ENCODE results near the gene SYNE2.
"Not testable (repeated sequence)": the region's sequence is repeated elsewhere in the genome, so short reads cannot be mapped to it uniquely, and the experiment has no call there.

Gene SYNE2, protein sequence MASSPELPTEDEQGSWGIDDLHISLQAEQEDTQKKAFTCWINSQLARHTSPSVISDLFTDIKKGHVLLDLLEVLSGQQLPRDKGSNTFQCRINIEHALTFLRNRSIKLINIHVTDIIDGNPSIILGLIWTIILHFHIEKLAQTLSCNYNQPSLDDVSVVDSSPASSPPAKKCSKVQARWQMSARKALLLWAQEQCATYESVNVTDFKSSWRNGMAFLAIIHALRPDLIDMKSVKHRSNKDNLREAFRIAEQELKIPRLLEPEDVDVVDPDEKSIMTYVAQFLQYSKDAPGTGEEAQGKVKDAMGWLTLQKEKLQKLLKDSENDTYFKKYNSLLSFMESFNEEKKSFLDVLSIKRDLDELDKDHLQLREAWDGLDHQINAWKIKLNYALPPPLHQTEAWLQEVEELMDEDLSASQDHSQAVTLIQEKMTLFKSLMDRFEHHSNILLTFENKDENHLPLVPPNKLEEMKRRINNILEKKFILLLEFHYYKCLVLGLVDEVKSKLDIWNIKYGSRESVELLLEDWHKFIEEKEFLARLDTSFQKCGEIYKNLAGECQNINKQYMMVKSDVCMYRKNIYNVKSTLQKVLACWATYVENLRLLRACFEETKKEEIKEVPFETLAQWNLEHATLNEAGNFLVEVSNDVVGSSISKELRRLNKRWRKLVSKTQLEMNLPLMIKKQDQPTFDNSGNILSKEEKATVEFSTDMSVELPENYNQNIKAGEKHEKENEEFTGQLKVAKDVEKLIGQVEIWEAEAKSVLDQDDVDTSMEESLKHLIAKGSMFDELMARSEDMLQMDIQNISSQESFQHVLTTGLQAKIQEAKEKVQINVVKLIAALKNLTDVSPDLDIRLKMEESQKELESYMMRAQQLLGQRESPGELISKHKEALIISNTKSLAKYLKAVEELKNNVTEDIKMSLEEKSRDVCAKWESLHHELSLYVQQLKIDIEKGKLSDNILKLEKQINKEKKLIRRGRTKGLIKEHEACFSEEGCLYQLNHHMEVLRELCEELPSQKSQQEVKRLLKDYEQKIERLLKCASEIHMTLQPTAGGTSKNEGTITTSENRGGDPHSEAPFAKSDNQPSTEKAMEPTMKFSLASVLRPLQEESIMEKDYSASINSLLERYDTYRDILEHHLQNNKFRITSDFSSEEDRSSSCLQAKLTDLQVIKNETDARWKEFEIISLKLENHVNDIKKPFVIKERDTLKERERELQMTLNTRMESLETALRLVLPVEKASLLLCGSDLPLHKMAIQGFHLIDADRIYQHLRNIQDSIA (N-terminal part only)

GRCh38 chr14:63852817-63853731 lies at the start of gene SYNE2:
Gene SYNE2 (plus strand): TSS chr14:63853004. CDS start chr14:63909149, 56,145 bp downstream.
- peak; percentile 27 for DNase-seq

- DNase-seq, result not testable (repeated sequence)
These were observed 49.5 kb upstream of the SYNE2 start for GRCh38 chr14:63803221-63803791.

- DNase-seq, result not testable (repeated sequence)
These were observed 46.7 kb upstream of the SYNE2 start for GRCh38 chr14:63806064-63806463.

GRCh38 chr14:63811692-63812091 lies 41.1 kb upstream of the SYNE2 start:
- DNase-seq, result not testable (repeated sequence)

DNA sequence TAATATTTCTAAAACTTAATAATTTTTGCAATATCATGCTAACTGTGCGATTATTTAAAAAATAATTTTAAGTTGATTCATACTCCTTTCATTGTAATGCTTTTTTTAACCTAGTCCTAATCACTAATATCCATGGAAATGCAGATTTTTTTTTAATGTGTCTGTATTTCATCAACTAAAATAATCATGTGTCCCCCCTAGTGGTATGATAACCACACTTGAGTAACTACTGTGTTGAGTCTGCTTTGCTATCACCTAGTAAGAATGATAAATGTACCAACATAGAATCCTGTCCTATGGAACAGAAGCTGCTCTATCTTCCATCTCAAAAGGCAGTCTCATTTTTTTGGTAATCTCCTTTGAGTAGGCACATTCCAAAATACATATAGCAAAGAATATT lies 19.1 kb upstream of the SYNE2 start:
- DNase-seq, result no peak

DNA sequence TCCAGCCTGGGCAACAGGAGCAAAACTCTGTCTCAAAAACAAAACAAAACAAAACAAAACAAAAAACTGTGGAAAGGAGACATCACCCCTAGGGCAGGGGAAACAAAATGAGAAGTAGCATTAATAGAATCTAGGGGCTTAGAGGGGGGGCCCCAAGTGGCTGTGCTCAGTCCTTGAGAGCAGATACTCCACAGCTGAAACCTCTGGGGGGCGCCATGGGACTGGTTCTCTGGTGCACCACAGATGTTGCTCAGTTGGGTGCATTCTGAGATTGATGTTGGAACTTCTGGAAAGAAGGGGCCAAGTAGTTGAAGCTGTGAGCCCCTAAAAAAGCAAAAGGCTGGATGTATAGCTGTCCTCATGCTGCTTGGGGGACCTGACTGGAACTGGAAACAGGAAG lies 11.8 kb upstream of the SYNE2 start:
- DNase-seq, result no peak

- DNase-seq, result no peak
These were observed 9.0 kb upstream of the SYNE2 start for GRCh38 chr14:63843796-63844195.

GRCh38 chr14:63848890-63849289 lies 3.9 kb upstream of the SYNE2 start:
- no peak for DNase-seq

GRCh38 chr14:63852271-63852816 lies 460 bp upstream of the SYNE2 start:
- no peak for DNase-seq

GRCh38 chr14:63853831-63854293 lies 1.1 kb downstream of the SYNE2 start:
- DNase-seq, result peak; percentile 4

- DNase-seq, result no peak
These were observed 1.5 kb downstream of the SYNE2 start for GRCh38 chr14:63854330-63854729.

GRCh38 chr14:63855281-63855680 lies 2.5 kb downstream of the SYNE2 start:
- no peak for DNase-seq

- DNase-seq, result no peak
These were observed 4.7 kb downstream of the SYNE2 start for GRCh38 chr14:63857466-63858030.

DNA sequence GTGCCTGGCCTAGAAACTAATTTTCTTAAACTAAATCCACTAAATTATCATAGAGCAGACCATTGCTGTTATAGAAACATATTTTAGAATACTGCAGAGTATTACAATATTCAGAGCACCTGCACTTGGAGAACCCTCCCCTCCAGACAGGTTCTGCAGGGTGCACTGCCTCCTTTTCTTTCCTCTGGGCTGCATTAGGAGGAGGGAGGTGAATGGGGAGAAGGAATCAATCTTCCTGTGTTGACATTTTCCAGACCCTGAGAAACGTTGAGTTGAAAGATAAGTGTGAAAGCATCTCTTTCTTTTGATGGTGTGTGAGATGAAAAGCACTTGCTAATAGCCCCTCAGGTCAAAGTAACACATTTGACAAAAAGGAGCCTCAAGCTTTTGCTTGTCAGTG lies 7.3 kb downstream of the SYNE2 start:
- DNase-seq, result no peak

DNA sequence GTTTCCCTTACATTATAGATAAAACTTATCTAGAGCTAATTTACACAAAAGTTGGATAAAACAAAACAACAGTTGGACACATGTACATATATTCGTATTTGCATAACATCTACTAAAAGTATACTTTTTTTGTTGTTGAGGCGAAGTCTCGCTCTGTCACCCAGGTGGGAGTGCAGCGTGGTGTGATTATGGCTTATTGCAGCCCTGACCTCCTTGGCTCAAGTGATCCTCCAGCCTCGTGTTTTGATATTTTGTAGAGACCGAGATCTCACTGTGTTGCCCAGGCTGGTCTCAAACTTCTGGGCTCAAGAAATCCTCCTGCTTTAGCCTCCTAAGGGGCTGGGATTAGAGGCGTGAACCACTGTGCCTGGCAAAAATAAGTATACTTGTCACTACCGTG lies 9.4 kb downstream of the SYNE2 start:
- no peak for DNase-seq

- DNase-seq, result no peak
These were observed 10.2 kb downstream of the SYNE2 start for GRCh38 chr14:63863004-63863403.

DNA sequence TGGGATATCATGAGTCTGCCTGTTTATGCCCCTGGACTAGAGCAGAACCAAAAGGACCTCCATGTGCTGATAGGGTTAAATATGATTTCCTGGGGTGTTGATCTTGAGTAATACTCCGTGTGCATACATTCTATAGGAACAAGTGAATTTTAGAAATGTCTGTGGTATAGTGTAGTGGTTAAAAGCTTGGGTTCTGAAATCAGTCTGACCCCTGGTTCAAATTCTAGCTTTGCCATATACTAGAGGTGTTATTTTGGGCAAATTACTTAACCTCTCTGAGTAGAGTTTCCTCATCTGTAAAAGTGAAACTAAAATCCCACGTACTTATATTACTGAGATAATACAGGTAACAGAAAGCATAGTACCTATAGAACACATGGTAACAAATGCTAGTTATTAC lies 12.0 kb downstream of the SYNE2 start:
- DNase-seq, result not testable (repeated sequence)

DNA sequence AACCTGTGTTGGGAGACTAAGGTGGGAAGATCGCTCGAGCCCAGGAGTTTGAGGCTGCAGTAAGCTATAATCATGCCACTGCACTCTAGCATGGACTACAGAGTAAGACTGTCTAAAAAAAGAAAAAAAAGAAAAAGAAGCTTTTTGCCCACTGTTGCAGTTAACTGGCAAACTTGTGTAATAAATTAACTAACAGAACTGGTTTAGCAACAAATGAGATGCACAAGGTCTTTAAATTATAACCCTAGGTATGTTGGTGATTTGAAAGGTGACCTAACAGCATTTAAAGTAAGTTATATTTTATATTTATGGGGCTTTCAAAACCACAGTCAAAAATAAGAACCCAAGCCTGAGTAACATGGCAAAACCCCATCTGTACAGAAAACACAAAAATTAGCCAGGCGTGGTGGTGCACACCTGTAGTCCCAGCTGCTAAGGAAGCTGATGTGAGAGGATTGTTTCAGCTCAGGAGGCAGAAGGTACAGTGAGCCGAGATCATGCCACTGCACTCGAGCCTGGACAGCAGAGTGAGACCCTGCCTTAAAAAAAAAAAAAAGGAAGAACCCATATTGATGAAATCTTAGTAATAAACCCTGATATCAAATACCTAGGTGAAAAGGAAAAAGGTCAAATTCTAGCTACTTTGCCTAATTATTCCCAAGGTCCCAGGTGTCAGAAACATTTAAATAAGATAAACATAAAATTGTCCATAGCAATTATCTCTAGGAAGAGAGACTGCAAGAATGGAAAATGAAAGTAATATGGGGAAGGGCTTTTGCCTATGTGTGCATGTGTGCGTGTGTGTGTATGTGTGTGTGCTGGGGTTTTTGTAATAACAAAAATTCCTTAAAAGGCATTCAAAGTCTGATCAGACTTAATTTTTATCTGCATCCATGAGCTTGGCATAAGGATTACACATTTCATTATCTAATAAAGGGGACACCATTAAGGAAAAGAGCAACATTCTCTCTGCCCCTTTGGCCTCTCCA lies 15.4 kb downstream of the SYNE2 start:
- DNase-seq, result peak; percentile 64
